GM19328 (cell line): ENCODE results near the gene AIMP1.
A peak's percentile ranks its signal among the peaks of the same experiment; 100 is the strongest.
"Not testable (repeated sequence)": the region's sequence is repeated elsewhere in the genome, so short reads cannot be mapped to it uniquely, and the experiment has no call there.

Experiments used
- ATAC-seq: cut with Tn5 transposase; IDR thresholded peaks from one replicate; pipeline ENCODE4 v1.9.1; 2021; ENCODE audit warnings: mild to moderate bottlenecking, moderate library complexity; ENCODE audit not compliant: unreplicated experiment

The AIMP1 gene

DNA sequence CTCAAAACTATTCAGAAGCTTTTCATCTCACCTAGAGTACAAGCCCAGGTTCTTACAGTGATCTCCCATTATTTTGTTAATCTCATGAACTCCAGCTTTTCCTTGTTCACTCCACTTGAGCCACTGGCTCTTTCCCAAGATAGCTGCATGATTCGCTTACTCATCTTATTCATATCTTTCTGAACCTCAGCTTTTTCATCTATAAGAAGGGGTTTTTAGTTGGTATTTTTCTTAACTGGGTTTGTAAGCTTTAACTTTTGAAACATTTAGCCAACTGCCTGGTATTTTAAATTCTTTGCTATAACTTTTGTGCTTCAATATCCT is 28.3 kb downstream of the AIMP1 start:
- ATAC-seq: no peak

- ATAC-seq: no peak
Observed at GRCh38 chr4:106347167-106347566, 30.8 kb downstream of the AIMP1 start.

GRCh38 chr4:106351016-106351415 is 34.7 kb downstream of the AIMP1 start:
- ATAC-seq: no peak

DNA sequence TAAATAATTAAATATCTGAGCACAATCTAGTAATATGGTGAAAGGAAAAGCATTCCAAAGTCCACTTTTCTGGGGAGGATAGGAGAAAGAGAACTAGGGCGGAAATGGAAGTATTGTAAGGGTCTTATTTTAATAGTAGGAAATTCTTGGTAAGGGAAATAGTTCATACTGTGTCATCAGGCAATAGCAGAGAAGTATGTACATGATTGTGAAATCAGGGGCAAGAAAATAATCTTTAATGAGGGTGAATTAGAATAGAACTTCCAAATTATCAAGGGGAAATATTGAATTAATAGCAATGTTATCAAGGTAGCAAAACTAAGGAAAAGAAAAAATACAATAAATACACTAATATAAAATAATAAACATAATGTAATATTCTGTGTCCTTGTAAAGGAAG is 37.4 kb downstream of the AIMP1 start:
- ATAC-seq: no peak

GRCh38 chr4:106355193-106355592 is 38.8 kb downstream of the AIMP1 start:
- ATAC-seq: no peak

DNA sequence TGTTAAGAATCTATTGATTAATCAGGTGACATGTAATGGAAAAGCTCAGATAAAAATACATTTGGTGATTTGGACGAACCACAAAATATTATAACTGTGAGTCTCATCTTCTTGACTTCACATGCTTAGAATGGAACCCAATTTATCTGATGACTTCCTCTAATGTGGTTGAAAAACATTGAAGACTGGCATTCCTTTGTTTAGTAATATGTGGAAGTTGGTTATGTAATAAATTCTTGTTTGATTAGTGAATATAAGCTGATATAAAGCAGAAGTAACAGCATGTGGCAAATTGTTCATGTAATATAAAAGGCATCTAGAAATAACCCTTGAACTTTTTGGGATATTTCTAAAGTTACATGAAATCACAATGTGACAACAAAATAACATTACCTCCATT is 42.5 kb downstream of the AIMP1 start:
- no peak for ATAC-seq

DNA sequence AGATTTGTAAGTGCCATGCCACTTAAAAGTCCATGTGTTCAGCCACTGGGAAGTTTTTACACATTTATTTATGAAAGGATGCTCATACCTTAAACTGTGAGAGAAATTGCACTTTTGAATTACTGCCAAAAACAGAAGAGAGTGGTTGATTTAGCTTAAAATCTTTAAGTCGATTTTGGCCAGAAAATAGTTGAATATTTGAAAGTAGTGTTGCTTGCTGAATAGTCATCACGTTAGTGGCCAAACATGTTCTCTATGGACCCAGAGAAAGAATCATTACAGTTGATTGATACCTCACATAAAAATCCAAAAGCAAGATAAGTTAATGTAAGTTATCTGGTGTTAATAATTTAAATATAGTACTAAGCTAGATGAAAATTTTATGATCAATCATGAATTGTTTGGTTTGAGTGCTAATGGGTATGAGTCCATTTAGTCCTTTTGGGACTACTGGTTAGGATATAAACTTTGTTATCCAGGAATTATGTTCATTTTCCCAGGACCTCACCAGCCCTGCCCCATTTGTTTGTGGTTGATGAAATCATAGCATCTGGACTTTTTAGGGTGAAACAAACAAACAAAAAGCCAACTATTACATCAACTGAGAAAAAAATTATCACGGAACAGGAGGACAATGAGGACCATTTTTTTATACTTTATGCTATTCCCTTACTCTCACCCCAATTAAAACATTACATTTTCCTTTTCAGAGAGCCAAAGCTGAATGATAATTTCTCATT is 45.9 kb downstream of the AIMP1 start:
- no peak for ATAC-seq

DNA sequence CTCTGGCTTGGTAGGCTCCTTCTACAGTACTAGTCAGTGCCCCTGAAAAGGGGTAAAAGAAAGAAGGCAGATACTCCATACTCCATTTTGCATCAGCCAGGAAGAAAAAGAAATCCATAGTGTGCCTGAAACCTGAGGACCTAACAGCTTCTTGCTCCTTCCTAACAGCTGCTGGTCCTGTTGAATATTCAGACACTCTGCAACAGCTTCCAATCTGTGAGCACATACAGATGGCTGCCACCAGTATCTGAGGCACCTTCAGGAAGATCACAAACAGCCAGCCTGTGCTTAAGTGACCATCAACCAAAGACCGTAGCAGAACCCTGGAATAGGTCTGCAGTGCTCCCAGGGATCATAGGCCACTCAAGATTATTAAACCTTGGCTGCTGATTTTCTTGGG is 47.9 kb downstream of the AIMP1 start:
- ATAC-seq: no peak

DNA sequence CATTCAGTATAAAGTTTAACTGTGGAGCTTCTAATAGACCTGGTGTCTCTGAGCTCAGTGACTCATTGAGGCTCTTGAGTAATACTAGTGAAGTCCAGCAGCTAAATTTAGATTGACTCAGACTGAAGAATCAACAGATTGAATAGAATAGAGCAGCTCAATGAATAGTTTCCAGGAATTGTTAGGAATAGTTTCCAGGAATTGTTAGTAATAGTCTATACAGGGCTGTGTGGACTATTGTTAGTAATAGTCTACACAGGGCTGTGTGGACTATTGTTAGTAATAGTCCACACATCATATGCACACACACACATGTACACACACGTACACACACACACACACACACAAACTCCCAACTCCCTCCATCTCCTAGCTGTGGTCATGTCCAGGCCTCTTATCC is 49.3 kb downstream of the AIMP1 start:
- ATAC-seq: no peak

DNA sequence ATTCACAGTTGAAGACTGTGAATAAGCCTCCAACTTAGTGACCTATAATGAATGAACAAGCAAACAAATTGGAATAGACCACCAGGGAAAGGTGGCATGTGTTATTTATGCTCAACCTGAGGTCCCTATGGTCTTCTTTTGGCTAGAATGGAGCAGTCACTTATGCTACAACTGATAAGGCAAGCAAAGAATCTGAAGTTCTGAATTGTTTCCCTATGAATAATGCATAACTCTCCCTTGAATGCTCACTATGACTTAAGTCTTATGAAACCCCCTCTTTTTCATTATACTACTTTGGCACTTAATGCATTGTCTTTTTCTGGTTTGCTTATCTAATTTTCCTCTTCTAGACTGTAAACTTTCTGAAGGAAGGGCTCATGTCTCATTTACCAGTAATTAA is 49.7 kb downstream of the AIMP1 start:
- no peak for ATAC-seq

DNA sequence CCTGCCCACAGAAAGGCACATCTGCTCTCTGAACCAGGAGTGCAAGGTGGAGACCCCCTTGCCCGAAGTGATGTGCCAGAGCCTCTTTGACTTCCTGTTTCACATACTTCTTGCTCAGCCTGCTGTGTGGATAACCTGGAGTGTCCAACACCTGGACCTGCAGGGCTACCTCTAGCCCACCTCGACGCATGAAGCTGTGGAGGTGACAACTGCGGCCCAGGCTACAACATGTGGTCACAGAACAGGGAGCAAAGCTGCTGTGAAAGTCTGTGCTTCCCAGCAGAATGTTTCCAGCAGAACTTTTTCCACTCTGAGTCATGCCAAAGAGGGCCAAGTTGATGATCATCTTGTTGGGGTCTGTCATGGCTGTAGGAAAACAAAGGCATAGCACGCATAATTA is 50.7 kb downstream of the AIMP1 start:
- ATAC-seq: no peak

DNA sequence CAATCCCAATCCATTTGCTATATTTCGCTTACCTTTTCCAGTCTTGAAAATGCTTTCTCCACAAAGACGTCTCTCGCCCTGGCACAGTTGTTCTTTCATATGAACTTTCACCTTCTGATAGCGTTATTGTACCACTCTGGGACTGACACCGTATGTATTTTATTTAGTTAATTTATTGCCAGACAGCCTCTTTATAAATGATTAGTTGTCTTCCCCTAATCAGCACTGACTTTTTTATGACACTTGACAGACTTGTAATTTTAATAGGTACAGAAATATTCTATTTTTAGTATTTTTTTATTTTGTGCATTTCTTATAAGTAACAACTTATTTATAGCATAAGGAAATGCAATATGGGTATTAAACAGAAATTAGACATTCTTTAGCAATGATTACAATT is 52.3 kb downstream of the AIMP1 start, which contains the start of gene GIMD1:
TSS of gene GIMD1 (minus strand) at position 101 of the 400 bp plus-strand sequence. CDS start 1,343 bp downstream, outside the sequence.
- no peak for ATAC-seq

GRCh38 chr4:106369456-106370060 is 53.2 kb downstream of the AIMP1 start:
- ATAC-seq: peak; percentile 79

- no peak for ATAC-seq
Observed at GRCh38 chr4:106370214-106370613, 53.9 kb downstream of the AIMP1 start.

DNA sequence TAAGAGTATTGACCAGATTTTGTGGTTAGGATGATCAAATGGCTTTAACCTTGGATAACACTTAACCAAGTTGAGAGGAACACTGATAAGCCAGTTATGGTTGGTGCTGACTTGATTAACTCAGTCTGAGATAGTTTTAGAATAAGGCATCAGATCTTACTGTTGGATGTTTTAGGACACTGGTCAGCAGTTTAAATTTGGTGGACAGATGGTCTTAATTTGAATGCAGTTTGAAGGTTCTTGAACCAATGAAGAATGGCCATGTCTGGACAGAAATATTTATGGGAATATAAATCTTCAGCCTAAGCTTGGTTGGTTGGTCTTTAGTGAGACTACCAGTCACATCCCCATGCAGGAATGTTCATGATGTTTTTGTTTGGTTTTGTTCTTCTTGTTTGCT is 54.8 kb downstream of the AIMP1 start:
- no peak for ATAC-seq

- no peak for ATAC-seq
Observed at GRCh38 chr4:106373026-106373425, 56.7 kb downstream of the AIMP1 start.

DNA sequence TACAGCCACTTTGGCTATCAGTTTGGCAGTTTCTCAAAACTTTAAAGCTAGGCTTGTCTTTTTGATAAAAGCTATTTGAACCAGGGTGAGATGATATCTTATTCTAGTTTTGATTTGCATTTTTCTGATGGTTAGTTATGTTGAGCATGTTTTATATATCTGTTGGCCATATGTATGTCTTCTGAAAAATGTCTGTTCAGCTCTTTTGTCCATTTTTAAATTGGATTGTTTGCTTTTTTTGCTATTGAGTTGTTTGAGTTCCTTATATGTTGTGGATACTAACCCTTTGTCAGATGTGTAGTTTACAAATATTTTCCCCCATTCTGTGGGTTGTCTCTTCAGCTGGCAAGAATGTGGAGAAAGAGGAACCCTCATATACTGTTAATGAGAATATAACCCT is 63.8 kb downstream of the AIMP1 start:
- ATAC-seq: no peak

- no peak for ATAC-seq
Observed at GRCh38 chr4:106384878-106385277, 68.5 kb downstream of the AIMP1 start.

DNA sequence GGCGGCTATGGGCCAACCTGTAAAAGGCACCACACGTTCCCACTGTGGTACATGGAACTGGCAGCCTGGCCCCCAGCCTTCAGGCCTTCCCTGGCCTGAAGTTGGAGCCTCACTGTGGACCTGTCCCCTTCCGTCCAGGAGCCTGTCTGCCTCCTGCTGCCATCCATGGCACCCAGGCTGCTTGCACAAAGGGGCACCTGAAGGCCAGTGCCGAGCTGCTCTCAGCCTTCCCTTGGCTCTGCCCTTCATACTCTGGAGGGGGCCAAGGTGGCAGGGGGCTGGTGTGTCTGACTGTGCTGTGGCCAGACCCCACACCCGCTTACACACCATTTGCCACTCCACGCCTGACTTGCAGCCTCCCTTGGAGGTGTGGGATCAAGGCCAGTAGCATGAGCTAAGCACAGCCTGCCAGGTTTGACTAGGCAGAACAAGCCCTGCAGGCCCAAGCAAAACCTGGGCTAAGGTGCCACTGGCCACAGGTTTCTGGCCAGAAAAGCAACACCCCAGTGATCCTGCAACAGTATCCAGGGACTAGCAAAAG is 69.6 kb downstream of the AIMP1 start:
- no peak for ATAC-seq

DNA sequence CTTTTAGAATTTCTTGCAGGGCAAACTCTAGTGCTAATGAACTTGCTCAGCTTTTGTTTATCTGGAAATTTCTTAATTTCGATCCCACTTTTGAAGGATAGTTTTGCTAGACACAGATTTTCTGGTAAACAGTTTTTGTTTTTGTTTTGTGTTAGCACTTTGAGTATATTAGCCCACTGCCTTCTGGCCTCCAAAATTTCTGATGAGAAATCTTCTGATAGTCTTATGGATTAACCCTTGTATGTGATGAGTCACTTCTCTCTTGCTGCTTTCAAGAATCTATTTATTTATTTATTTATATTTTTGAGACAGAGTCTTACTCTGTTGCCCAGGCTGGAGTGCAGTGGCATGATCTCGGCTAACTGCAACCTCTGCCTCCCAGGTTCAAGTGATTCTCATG is 79.2 kb downstream of the AIMP1 start:
- no peak for ATAC-seq

- ATAC-seq: not testable (repeated sequence)
Observed at GRCh38 chr4:106398898-106399297, 82.5 kb downstream of the AIMP1 start.
